Midbrain (tissue), 1 donor: Measurements from ENCODE around the gene CD38.
"Not testable (repeated sequence)": the region's sequence is repeated elsewhere in the genome, so short reads cannot be mapped to it uniquely, and the experiment has no call there.

Experiments used
- DNase-seq: peaks from one replicate; lab custom pipeline; 2025; lab: John Stamatoyannopoulos, UW

Gene CD38

DNA sequence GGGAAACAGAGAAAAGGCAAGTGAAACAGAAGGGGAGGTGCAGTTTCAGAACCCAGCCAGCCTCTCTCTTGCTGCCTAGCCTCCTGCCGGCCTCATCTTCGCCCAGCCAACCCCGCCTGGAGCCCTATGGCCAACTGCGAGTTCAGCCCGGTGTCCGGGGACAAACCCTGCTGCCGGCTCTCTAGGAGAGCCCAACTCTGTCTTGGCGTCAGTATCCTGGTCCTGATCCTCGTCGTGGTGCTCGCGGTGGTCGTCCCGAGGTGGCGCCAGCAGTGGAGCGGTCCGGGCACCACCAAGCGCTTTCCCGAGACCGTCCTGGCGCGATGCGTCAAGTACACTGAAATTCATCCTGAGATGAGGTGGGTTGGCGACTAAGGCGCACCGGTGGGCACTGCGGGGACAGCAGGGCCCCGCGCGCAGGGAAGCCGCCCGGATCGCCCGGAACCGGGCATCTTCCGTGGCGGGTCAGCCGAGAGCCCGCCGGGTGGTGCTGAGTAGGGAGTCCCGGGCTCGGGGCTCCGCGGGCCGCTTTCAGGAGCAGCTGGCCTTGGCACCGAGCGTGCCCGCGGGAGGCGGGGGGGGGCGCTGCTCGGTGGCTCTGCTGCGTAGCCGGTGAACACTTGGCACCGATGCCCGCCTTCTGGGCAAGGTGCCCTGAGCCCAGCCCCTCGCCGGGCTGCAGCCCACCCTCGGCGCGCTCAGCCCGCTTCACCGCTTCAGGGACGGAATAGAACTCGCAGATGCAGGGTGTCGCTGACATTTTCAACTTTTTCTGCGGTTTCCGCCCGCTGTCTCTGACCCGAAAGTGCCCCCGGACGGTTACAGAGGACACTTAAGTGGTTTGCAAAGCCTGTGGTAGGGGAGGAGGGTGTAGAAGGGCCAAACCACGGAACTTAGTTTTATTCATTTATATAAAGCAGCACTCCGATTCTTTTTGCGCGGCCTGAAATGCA, at the start of gene CD38:
CD38 (plus strand) TSS at position 40 of the 953 bp plus-strand sequence; CDS start at position 127, 87 bp downstream.
- DNase-seq, result peak; percentile 69

DNA sequence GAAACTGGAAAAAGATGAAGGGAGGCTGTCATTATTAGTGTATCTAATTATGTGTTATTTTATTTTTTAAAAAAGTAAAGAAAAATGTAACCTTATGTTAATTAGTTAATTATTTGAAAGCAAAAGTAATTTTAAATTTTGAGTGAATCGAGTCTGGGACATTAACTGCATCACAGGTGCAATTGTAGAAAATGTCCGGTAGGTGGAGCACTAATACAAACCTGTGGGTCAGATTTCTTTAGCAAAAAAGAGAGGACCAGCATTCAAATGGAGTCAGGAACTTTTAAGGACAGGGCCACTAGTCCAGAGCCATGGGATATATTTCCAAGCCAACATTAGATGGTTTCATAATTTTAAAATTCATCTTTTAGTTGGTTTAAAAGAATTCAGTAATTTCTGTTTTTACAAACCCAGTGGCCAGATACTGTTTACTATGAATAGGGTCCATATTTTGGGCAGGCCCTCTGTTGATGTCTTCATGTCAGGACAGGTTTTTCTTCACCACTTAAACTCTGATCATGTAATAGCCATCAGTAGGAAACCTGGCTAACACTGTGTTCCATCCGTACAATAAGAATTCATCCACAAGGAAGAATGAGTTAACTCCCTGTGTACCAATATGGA, 48.1 kb upstream of the CD38 start:
- DNase-seq, result peak; percentile 53

DNA sequence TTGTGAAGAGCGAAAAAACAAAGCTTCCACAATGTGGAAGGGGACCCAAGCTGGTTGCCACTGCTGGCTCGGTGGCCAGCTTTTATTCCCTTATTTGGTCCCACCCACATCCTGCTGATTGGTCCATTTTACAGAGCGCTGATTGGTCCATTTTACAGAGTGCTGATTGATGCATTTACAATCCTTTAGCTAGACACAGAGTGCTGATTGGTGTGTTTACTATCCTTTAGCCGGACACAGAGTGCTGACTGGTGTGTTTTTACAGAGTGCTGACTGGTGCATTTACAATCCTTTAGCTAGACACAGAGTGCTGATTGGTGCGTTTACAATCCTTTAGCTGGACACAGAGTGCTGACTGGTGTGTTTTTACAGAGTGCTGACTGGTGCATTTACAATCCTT, 45.1 kb upstream of the CD38 start:
- DNase-seq, result not testable (repeated sequence)

DNA sequence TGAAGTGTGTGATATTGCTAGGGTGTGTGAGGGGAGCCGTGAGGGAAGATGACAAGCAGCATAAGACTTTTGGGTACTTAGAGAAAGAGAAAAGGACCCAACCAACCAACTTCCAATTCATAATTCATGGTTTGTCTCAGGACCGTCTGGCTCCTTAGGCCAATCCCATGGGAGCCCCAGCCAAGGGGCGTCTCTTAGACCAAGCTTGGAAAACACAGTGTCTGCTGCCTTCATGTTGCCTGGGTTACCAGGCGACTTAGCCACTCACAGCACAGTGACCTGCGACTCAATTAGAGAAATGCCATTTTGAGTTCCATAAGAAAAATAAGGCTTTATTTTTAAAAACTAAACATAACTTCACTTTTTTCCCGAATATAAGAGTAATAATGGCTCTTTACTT, 42.6 kb upstream of the CD38 start:
- DNase-seq, result peak; percentile 21

DNA sequence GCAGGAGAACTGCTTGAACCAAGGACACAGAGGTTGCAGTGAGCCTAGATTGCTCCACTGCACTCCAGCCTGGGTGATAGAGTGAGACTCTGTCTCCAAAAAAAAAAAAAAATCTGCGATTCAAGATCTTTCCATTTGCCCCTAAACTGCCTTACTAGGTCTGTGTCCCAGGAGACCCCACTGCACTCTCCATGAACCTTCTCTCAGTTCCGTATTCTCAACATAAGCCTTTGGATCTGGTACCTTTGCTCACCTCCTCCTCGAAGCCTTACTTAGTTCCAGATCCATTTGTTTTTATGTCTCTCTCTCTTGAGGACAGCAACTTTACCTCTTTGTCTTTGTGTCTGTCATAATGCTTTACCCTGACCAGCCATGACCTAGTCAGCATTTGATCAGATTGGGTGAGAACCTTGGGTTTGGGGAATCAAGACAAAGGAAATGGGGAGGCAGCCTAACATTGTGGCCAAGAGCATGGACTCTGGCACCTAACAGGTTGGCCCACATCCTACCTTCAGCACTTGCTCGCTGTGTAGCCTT, 41.5 kb upstream of the CD38 start:
- no peak for DNase-seq

DNA sequence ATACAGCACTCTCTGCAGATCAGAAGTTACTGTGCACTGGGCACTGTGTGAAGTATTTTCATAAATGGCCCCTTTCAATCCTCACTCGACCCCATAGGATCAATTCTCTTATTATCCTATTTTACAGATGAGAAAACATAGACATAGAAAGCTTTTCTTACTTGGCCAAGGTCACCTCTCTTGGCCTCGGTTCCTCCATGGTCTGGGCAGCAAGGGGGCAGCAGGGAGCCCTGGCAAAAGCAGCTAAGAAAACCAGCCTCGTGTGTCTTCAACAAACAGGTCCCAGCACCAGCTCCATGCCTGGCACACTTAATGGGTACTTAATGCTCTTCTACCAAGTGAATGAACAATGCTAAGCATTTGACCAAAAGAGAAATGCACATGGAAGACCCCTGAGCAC, 40.9 kb upstream of the CD38 start:
- no peak for DNase-seq

DNA sequence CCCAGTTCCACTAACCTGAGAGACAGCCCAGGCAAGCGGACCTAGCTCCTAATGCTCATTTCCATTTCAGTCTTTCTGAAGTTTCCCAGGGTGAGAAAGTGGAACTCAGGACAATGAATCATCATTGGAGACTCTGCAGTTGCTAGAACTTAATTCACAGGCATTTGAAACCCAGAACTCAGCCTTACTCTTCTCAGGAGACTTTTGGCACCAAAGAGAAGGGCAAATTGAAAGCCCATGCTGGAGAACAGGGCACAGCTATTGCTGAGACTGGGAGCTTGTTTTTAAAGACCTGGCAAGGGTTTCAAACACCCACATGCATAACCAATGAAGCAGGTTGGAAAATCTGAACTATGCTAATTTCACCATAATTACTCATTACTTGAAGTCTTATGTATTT, 39.3 kb upstream of the CD38 start:
- peak; percentile 32 for DNase-seq

DNA sequence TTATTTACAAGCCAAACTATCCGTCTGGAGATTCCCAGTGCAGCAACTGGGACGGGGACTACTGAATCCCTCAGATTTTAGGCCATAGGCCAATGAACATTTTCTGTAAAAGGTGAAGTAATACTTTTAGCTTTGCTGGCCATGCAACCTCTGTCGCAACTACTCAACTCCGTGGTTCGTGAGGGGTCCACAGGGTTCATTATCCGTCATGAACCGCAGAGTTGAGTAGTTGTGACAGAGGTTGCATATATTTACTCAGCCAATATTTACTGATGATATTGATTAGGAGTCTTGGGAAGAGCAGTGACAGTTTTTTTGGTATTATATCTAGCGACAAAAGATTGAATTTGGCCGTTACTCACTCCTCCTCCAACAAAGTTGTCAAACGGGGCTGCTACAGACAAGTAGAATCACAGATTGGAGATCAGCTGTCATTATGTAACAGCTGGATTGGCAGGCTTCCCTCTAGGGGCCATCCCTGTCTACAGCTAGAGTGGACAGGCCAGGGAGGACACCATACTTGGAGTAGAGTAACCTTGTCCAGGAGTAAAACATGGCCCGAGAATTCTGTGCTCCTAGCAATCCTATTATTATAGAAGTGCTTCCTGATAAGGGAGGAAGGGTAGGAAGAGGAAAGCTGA, 37.2 kb upstream of the CD38 start:
- DNase-seq, result no peak

DNA sequence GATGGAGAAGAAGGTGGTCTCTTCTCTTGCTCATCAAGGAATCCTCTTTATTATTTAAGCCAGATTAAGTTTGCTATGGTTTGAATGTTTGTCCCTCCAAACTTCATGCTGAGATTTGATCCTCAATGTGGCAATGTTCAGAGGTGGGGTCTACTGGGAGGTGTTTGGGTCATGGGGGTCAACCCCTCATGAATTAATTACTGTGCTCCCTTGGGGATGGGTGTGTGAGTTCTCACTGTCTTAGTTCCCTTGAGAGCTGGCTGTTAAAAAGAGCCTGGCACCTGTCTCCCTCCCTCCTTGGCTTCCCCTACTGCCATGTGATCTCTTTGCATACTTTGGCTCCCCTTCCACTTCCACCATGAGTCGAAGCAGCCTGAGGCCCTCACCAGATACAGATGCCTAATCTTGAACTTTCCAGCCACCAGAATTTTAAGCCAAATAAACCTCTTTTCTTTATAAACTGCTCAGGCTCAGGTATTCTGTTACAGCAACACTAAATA, 36.0 kb upstream of the CD38 start:
- no peak for DNase-seq

DNA sequence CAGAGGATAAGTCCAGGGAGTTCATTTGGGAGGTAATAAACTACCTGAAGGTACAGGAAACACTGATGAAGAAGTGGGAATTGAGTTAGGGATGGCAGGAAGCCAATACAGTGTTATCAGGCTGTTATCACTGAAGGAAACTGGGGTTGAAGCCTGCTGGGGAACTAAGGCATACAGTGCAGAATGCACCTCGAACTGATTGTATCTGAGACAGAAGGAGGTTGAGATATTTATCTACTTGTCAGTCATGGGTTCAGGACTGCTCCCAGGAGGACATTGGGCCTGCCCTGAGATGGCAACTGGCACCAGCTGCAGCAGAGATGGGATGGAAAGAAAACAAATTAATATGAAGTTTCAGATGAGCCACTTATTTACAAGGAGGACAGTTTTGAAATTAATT, 35.5 kb upstream of the CD38 start:
- DNase-seq, result no peak

DNA sequence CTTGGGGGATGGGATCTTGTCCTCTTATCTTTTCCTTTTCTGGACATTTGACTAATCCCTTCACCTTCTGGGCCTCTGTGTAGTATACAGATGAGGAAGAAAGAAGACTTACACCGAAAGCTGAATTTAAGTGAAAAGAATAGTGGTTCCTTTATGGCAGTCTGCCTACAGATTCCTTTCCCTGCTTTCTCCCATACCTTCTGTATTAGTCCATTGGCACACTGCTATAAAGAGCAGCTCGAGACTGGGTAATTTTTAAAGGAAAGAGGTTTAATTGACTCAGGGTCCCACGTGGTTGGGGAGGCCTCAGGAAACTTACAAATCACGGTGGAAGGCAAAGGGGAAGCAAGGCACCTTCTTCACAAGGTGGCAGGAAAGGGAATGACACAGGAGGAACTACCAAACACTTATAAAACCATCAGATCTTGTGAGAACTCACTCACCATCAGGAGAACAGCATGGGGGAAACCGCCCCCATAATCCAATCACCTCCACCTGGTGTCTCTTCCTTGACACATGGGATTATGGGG, 34.0 kb upstream of the CD38 start:
- DNase-seq, result no peak

DNA sequence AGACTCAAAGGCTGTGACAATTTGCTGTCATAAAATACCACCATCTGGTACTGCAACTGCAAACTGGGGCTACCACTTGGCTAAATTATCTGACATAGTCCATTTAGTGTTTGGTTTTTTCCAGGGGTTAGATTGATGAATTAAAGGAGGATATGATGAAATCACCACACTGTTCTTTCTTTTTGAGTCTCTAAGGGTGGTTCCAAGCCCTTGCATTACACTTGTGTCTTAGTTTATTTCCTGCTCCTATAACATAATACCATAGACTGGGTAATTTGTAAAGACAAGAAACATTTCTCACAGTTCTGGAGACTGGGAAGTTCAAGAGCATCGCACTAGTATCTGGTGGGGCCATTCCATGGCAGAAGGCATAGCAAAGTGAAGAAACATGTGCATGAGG, 32.0 kb upstream of the CD38 start:
- no peak for DNase-seq

DNA sequence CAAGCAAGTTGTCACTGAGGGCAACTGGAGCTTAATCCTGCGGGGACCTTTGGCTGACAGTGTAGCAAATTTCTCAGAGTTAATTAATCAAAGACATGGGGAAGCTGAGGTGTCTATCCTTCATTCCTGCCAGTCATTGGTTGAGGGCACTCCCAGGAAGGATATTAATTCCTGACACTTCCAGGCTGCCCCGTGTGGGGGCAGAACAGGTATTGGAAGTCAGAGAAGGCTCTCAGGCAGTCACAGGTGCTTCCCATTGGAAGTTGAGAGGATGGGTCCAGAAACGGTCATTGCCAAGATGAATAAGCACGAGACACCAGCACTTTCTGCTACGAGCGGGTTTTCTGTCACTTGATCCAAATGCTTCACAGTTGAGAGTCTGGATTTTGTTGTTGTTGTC, 29.1 kb upstream of the CD38 start:
- no peak for DNase-seq

DNA sequence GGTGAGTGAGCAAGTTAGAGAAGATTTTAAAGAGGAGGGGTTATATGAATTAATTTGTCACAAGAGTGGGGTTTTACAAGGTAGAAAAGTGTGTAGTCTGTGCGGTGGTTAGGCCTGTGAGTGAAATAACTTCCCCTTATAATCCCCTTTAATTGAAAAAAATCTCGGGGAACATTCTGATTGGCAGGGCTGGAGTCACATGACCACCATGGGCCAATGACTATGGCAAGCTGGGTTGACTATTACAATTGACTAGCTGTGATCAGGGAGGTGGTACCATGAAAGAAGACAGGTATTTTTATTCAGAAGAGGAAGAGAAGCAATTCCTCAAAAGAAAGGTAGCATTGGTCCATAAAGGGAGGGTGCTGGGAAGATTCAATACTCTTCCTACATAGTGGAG, 27.0 kb upstream of the CD38 start:
- no peak for DNase-seq

DNA sequence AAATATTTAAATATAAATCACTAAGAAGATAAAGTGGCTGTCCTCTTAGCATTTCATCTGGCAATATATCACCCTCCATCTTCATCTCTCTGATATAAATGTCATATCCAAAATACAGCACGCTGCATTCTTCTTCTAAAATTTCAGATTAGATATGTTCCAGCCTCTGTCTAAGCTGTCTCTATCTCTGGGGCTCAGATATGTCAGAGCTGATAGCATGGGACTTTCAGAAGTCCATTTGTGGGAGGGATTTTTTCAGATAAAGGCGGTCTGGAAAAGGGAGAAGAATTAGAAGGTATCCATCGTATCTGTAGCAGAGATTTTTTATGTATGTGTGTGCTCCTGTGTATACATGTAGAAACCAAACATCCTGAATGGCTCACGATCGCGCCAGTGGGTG, 25.0 kb upstream of the CD38 start:
- DNase-seq, result no peak

DNA sequence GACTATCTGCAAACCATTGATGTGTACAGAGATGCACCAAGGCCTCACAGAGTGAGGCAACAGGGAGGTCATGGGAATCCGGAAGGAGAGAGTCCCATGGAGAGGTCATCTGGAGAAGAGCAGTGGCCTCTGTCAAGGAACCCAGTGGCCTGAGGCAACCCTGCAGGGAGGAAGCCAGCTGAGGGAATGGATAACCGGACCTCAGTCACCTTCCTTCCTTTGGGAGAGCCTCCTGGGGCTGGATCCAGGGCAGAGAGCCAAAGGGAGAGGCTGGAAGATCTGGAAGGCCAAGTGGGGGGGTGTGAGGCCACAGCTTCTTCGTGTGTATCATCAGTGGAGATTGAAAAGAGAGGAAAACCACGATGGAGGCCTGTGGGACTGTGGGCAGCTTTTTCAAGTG, 24.3 kb upstream of the CD38 start:
- DNase-seq, result no peak

DNA sequence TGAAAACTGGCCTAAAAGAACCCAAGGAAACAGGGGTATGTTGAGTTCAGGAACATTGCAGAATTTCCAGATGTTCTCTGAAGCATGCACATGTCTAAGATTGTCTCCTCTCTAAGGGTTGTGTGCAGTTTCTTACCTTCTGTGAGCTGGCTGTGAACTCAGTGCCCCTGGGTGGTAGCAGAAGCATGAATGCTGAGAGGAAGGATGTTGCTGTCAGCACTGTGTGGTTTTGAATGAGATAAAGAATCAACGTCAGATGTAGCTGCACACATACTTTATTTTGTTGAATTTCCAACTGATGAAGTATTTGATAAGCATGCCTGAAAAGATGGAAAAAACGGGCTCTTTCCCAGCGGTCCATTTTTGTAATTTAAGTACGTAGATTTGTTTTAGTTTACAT, 23.8 kb upstream of the CD38 start:
- DNase-seq, result no peak

DNA sequence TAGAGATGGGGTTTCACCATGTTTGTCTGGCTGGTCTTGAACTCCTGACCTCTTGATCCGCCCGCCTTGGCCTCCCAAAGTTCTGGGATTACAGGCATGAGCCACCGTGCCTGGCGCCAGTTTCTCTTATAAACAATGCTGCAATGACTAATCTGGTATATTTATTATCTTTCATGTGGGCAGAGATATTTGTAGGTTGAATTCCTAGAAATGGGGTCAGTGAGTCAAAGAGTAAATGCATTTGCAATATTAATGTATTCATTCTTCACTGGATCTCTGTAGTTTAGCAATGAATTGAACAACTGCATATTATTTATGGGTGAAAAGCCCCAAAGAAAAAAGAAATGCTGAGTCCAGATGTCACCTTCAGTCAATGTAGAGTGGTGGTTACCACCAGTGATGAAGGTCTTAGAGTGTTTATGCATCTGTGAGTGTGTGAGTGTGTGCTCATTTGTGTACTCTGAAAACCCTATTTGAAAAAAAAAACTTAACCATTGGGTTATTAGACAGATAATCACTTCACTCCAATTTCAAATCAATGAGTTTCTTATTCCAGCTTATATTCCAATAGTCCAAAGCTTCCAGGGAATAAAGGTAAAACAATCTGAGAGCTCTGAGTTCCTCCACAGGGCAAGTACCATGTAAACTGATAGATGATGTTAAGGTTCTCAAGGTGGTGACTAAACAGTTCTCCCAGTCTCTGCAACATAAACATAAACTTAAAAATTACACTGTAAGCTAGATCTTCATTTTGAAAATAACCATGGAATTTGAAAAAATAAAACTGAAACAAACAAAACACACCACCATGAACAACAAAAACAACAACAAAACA, 22.6 kb upstream of the CD38 start:
- DNase-seq, result no peak

DNA sequence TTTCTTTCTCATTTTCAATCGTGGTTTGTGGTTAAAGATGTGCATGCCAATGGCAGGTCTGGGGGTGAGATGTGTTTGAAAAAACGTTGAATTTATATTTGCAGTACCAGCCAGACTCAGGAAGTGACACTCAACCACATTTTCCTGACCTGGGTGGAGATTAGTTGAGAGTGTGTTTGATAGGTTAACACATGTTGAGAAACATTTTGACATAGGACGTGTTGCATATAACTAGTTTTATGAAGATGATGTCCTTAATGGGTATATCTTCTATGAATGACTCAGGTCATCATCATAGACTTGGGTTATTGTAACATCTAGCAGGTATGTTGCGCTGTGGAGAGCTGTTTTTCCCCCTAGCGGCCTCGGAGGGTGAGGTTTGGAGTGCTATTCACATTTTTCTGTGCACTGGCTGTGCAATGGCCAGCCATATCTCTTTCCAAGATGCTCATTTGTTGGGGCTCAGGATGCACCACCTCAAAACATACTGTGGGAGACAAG, 21.7 kb upstream of the CD38 start:
- DNase-seq, result no peak

DNA sequence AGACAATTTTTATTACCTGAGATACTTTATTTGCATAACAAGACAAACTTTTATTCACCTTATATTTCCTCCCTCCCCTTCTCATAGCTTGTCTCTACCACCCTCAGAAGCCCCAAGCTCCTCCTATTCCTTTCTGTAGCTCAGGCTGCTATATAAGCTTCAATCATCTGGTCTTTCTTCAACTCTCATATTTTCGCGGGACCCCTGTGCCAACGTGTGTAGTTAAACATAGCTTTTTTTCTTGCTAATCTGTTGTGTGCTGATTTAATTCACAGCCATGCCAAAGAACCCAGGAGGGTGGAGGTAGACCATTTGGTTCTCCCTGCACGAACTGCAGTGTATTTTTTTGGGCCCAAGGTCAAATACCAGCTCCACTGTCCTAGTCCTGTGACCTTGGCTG, 21.1 kb upstream of the CD38 start:
- DNase-seq, result no peak

DNA sequence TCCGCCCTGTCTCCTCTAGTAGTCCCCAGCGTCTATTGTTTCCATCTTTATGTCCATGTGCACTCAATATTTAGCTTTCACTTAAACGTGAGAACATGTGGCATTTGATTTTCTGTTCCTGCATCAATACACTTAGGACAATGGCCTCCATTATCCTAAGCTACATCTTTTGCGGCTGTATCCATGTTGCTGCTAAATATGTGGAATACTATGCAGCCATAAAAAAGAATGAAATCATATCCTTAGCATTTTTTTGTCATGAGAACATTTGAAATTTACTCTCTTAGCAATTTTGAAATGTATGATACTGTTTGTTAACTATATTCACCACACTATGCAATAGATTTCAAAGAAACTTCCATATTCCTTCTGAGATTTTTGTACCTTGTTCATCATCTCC, 19.8 kb upstream of the CD38 start:
- no peak for DNase-seq
